ENCODE measurements around the gene CSTF3. TPM values are rescaled to one million over a fixed set of nuclear protein-coding genes. Genes with fewer than 3 reads are reported as not detected.
A peak's percentile ranks its signal among the peaks of the same experiment; 100 is the strongest.

The CSTF3 gene
- polyA plus RNA-seq (69.5 and 86.8 TPM in 2 replicates), polyA minus RNA-seq (134 and 139 TPM in 2 replicates)

- H3F3A ChIP-seq (ENCODE audit: insufficient read depth, low read length, poor library complexity, severe bottlenecking) = no peaks in the 10 kb centered on the region
- H3K79me2 ChIP-seq (replicated peaks; ENCODE audit: insufficient read depth, low read length) = peaks cover 48% of the 10 kb centered on the region
- H3K36me3 ChIP-seq (ENCODE audit: insufficient read depth, low read length) = no peaks in the 10 kb centered on the region
- H3K9me3 ChIP-seq (ENCODE audit: low read length) = no peaks in the 10 kb centered on the region
- H3K27ac ChIP-seq (ENCODE audit: low read length) = peak within 1 kb of the TSS; percentile 95
- H3K4me3 ChIP-seq (ENCODE audit: low read length) = peak within 1 kb of the TSS; percentile 75
- H3K9me2 ChIP-seq (ENCODE audit: insufficient read depth, low read length) = no peaks in the 10 kb centered on the region
- H3K9ac ChIP-seq (ENCODE audit: low read length) = peak within 1 kb of the TSS; percentile 86
- H2AFZ ChIP-seq (ENCODE audit: low read depth, low read length) = peak within 1 kb of the TSS; percentile 81
- no peaks in the 10 kb centered on the region for H3K27me3 ChIP-seq (ENCODE audit: insufficient read depth, low read depth, low read length)
- peaks cover 3% of the 10 kb centered on the region for H4K20me1 ChIP-seq (ENCODE audit: insufficient read depth)
- TF ChIP-seq MXI1 (conservative IDR thresholded peaks at IDR 0.05; ENCODE audit: poor library complexity, severe bottlenecking) (peak; percentile 97), EZH2 (IDR thresholded peaks at IDR 0.05; ENCODE audit: borderline replicate concordance, insufficient read depth, low read length, poor library complexity, severe bottlenecking) (no peak), TAF1 (IDR thresholded peaks at IDR 0.05; ENCODE audit: low read depth) (peak; percentile 95), POLR2AphosphoS5 (IDR thresholded peaks at IDR 0.05) (peak; percentile 98), EP300 (conservative IDR thresholded peaks at IDR 0.05; ENCODE audit: poor library complexity, severe bottlenecking) (peak; percentile 67), REST (IDR thresholded peaks at IDR 0.05; ENCODE audit: borderline replicate concordance) (peak; percentile 89), SMC3 (conservative IDR thresholded peaks at IDR 0.05; ENCODE audit: poor library complexity) (peak; percentile 28), RAD21 (conservative IDR thresholded peaks at IDR 0.05) (peak; percentile 39)
- TF ChIP-seq, protein P1, sequence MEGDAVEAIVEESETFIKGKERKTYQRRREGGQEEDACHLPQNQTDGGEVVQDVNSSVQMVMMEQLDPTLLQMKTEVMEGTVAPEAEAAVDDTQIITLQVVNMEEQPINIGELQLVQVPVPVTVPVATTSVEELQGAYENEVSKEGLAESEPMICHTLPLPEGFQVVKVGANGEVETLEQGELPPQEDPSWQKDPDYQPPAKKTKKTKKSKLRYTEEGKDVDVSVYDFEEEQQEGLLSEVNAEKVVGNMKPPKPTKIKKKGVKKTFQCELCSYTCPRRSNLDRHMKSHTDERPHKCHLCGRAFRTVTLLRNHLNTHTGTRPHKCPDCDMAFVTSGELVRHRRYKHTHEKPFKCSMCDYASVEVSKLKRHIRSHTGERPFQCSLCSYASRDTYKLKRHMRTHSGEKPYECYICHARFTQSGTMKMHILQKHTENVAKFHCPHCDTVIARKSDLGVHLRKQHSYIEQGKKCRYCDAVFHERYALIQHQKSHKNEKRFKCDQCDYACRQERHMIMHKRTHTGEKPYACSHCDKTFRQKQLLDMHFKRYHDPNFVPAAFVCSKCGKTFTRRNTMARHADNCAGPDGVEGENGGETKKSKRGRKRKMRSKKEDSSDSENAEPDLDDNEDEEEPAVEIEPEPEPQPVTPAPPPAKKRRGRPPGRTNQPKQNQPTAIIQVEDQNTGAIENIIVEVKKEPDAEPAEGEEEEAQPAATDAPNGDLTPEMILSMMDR (IDR thresholded peaks at IDR 0.05; ENCODE audit: poor library complexity, severe bottlenecking) = peak; percentile 63
- H3K4me2 ChIP-seq (ENCODE audit: low read length) = peak within 1 kb of the TSS; percentile 64
Measured at GRCh38 chr11:33161120-33162005, at the start of gene CSTF3. Gene CSTF3, minus strand, starts transcription at chr11:33161480. Its CDS starts 155 bp downstream, at chr11:33161325.

DNA sequence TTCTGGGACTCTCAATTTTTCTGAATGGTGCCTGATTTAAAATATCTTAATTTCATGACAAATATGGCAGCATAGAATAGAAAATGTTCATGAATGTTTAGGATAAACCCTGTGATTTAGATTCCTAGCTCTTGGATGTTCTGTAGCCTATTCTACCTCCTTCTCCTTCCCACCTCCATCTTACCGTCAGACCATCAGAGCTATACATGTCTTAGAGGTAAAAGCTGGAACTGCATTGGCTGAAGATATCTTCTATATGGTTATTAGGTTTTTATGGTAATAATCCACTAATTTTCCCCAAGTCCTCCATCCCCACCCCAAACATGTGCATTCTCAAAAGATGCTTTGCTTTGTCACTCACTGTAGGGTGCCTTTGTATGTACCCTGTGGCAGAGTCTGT is 46.9 kb upstream of the CSTF3 start:
- Histone ChIP-seq H3K9me3 (ENCODE audit: low read length) (no peaks in the 10 kb centered on the region), H4K20me1 (ENCODE audit: insufficient read depth) (no peaks in the 10 kb centered on the region), H3K4me3 (ENCODE audit: low read length) (no peak overlapping the region), H3K27me3 (ENCODE audit: insufficient read depth, low read depth, low read length) (no peaks in the 10 kb centered on the region), H3K36me3 (ENCODE audit: insufficient read depth, low read length) (no peaks in the 10 kb centered on the region), H3K79me2 (replicated peaks; ENCODE audit: insufficient read depth, low read length) (no peaks in the 10 kb centered on the region), H3F3A (ENCODE audit: insufficient read depth, low read length, poor library complexity, severe bottlenecking) (no peaks in the 10 kb centered on the region), H3K9me2 (ENCODE audit: insufficient read depth, low read length) (no peaks in the 10 kb centered on the region), H3K9ac (ENCODE audit: low read length) (no peak overlapping the region), H3K27ac (ENCODE audit: low read length) (no peak overlapping the region), H3K4me2 (ENCODE audit: low read length) (no peak overlapping the region), H2AFZ (ENCODE audit: low read depth, low read length) (no peak overlapping the region)
- TF ChIP-seq EP300 (conservative IDR thresholded peaks at IDR 0.05; ENCODE audit: poor library complexity, severe bottlenecking) (no peak), REST (IDR thresholded peaks at IDR 0.05; ENCODE audit: borderline replicate concordance) (no peak), POLR2AphosphoS5 (IDR thresholded peaks at IDR 0.05) (no peak), MXI1 (conservative IDR thresholded peaks at IDR 0.05; ENCODE audit: poor library complexity, severe bottlenecking) (no peak), RAD21 (conservative IDR thresholded peaks at IDR 0.05) (no peak), SMC3 (conservative IDR thresholded peaks at IDR 0.05; ENCODE audit: poor library complexity) (no peak), EZH2 (IDR thresholded peaks at IDR 0.05; ENCODE audit: borderline replicate concordance, insufficient read depth, low read length, poor library complexity, severe bottlenecking) (no peak)
- TF ChIP-seq, protein P1 (IDR thresholded peaks at IDR 0.05; ENCODE audit: poor library complexity, severe bottlenecking) = no peak
